ENCODE data around the gene ADAM10. TPM values are rescaled to one million over a fixed set of nuclear protein-coding genes. Genes with fewer than 3 reads are reported as not detected.

The ADAM10 gene
- polyA plus RNA-seq, 1 donor (not counting 4 experiments of a cell fraction or from before 2014, with no cell fraction given) = 198 TPM

GRCh38 chr15:58632789-58633188, 116.7 kb downstream of the ADAM10 start:
- Histone ChIP-seq H3K27ac (ENCODE audit: control insufficient read depth, insufficient read depth, low read length) (no peak overlapping the region), H3K4me2 (ENCODE audit: control insufficient read depth, extremely low read depth, insufficient read depth, low read depth, low read length) (no peak overlapping the region), H3K9ac (ENCODE audit: control insufficient read depth, extremely low read depth, insufficient read depth, low read length) (no peak overlapping the region), H3K36me3 (ENCODE audit: control insufficient read depth in 2 of 2, extremely low read depth in 1 of 2, insufficient read depth in 2 of 2, low read length in 2 of 2) (peaks cover 3 to 6% of the 10 kb centered on the region in 2 experiments), H3K4me3 (ENCODE audit: control insufficient read depth in 2 of 3, extremely low read depth in 1 of 3, insufficient read depth in 2 of 3, low read depth in 1 of 3, low read length in 3 of 3) (no peak overlapping the region), H3K27me3 (ENCODE audit: control insufficient read depth, extremely low read depth, insufficient read depth, low read length) (no peaks in the 10 kb centered on the region), H2AFZ (ENCODE audit: control insufficient read depth, low read length) (no peak overlapping the region), H4K20me1 (ENCODE audit: control insufficient read depth, extremely low read depth, insufficient read depth, low read length) (no peaks in the 10 kb centered on the region), H3K9me3 (ENCODE audit: control insufficient read depth, low read depth, low read length) (no peaks in the 10 kb centered on the region), H3K9me1 (ENCODE audit: control insufficient read depth, extremely low read depth, insufficient read depth, low read length) (no peaks in the 10 kb centered on the region), H3K79me2 (ENCODE audit: control insufficient read depth, insufficient read depth, low read length) (no peaks in the 10 kb centered on the region), H3K4me1 (ENCODE audit: control insufficient read depth, extremely low read depth, insufficient read depth, low read length) (peaks cover 5% of the 10 kb centered on the region)
- FAIRE-seq (no peak), DNase-seq (ENCODE audit: low read depth, low spot score) (no peak)
- dilution Hi-C loops (cut with MboI; ENCODE audit: extremely low pct_ligation_motif_present, low sequenced_read_pairs) = no loop called here
- TF ChIP-seq CTCF (optimal IDR thresholded peaks at IDR 0.05 in 1 of 3, IDR thresholded peaks at IDR 0.05 in 1 of 3, conservative IDR thresholded peaks at IDR 0.05 in 1 of 3; ENCODE audit: extremely low read depth in 1 of 3, insufficient read depth in 2 of 3, low read length in 3 of 3) (no peak), EZH2 (IDR thresholded peaks at IDR 0.05; ENCODE audit: low read length) (no peak)

- Histone ChIP-seq H3K79me2 (ENCODE audit: control insufficient read depth, insufficient read depth, low read length) (no peaks in the 10 kb centered on the region), H4K20me1 (ENCODE audit: control insufficient read depth, extremely low read depth, insufficient read depth, low read length) (no peaks in the 10 kb centered on the region), H3K27me3 (ENCODE audit: control insufficient read depth, extremely low read depth, insufficient read depth, low read length) (no peaks in the 10 kb centered on the region), H3K27ac (ENCODE audit: control insufficient read depth, insufficient read depth, low read length) (no peak overlapping the region), H2AFZ (ENCODE audit: control insufficient read depth, low read length) (no peak overlapping the region), H3K9ac (ENCODE audit: control insufficient read depth, extremely low read depth, insufficient read depth, low read length) (no peak overlapping the region), H3K4me3 (ENCODE audit: control insufficient read depth in 2 of 3, extremely low read depth in 1 of 3, insufficient read depth in 2 of 3, low read depth in 1 of 3, low read length in 3 of 3) (no peak overlapping the region), H3K9me3 (ENCODE audit: control insufficient read depth, low read depth, low read length) (no peaks in the 10 kb centered on the region), H3K9me1 (ENCODE audit: control insufficient read depth, extremely low read depth, insufficient read depth, low read length) (no peaks in the 10 kb centered on the region), H3K4me1 (ENCODE audit: control insufficient read depth, extremely low read depth, insufficient read depth, low read length) (peaks cover 5% of the 10 kb centered on the region), H3K4me2 (ENCODE audit: control insufficient read depth, extremely low read depth, insufficient read depth, low read depth, low read length) (no peak overlapping the region), H3K36me3 (ENCODE audit: control insufficient read depth in 2 of 2, extremely low read depth in 1 of 2, insufficient read depth in 2 of 2, low read length in 2 of 2) (peaks cover 3 to 13% of the 10 kb centered on the region in 2 experiments)
- dilution Hi-C loops (cut with MboI; ENCODE audit: extremely low pct_ligation_motif_present, low sequenced_read_pairs) = no loop called here
- DNase-seq (ENCODE audit: low read depth, low spot score) (no peak), FAIRE-seq (no peak)
- TF ChIP-seq CTCF (optimal IDR thresholded peaks at IDR 0.05 in 1 of 3, IDR thresholded peaks at IDR 0.05 in 1 of 3, conservative IDR thresholded peaks at IDR 0.05 in 1 of 3; ENCODE audit: extremely low read depth in 1 of 3, insufficient read depth in 2 of 3, low read length in 3 of 3) = no peak
Measured at GRCh38 chr15:58631319-58631718, 118.2 kb downstream of the ADAM10 start.
